WTC11 (cell line): ENCODE measurements around the gene CTNNA1. TPM values are rescaled to one million over a fixed set of nuclear protein-coding genes. Genes with fewer than 3 reads are reported as not detected.

Experiments used
- ATAC-seq: fragments of 200-7000 bp; cut with Tn5 transposase; 2 replicates; pipeline ENCODE4 v1.10.0; 2021; ENCODE audit warnings: mild to moderate bottlenecking, moderate library complexity
- CTCF ChIA-PET: fragments of 300-600 bp; sonication (Branson Sonifier 250); formaldehyde crosslinking; loops from one replicate; lab custom pipeline; 2021; ENCODE audit warnings: antibody characterized with exemption; lab: Charles Lee
- POLR2A ChIA-PET: fragments of 350-600 bp; sonication (Branson Sonifier 250); formaldehyde crosslinking; loops from one replicate; lab custom pipeline; 2021; ENCODE audit warnings: antibody characterized with exemption; lab: Charles Lee
- DNase-seq: peaks from one replicate; pipeline ENCODE4 v3.0.0; 2021; ENCODE audit warnings: low spot score
- H3K27ac Mint-ChIP-seq: 2 replicates; pipeline ENCODE4 v1.8.0; 2021; ENCODE audit warnings: mixed read lengths
- H3K27me3 Mint-ChIP-seq: 2 replicates; pipeline ENCODE4 v1.8.0; 2021; ENCODE audit warnings: low read depth, mild to moderate bottlenecking, moderate library complexity, mixed read lengths
- H3K36me3 Mint-ChIP-seq: 2 replicates; pipeline ENCODE4 v1.8.0; 2021; ENCODE audit warnings: mixed read lengths
- H3K4me1 Mint-ChIP-seq: 2 replicates; pipeline ENCODE4 v1.8.0; 2022; ENCODE audit warnings: mixed read lengths
- H3K4me3 Mint-ChIP-seq: 2 replicates; pipeline ENCODE4 v1.8.0; 2021; ENCODE audit warnings: mild to moderate bottlenecking, moderate library complexity, mixed read lengths
- H3K9me3 Mint-ChIP-seq: 2 replicates; pipeline ENCODE4 v1.8.0; 2021; ENCODE audit warnings: mixed read lengths
- ATF1 ChIP-seq: sonication (generic); formaldehyde crosslinking; IDR thresholded peaks from 2 replicates; pipeline ENCODE4 v1.8.1; 2023; ENCODE audit warnings: mild to moderate bottlenecking, moderate library complexity, missing genetic modification reagents
- CREB1 ChIP-seq: sonication (generic); formaldehyde crosslinking; IDR thresholded peaks from 2 replicates; pipeline ENCODE4 v1.8.0; 2023; ENCODE audit warnings: mild to moderate bottlenecking, missing genetic modification reagents
- CREM ChIP-seq: sonication (generic); formaldehyde crosslinking; IDR thresholded peaks from 2 replicates; pipeline ENCODE4 v1.8.1; 2022; ENCODE audit warnings: mild to moderate bottlenecking, missing genetic modification reagents, moderate library complexity
- CTCF ChIP-seq: fragments of 200-600 bp; IDR thresholded peaks from 2 replicates; pipeline ENCODE4 v1.8.0; 2022; ENCODE audit warnings: antibody characterized with exemption
- E2F1 ChIP-seq: sonication (generic); formaldehyde crosslinking; IDR thresholded peaks from 2 replicates; pipeline ENCODE4 v1.8.0; 2022; ENCODE audit warnings: mild to moderate bottlenecking, missing genetic modification reagents
- ETV6 ChIP-seq: sonication (generic); formaldehyde crosslinking; IDR thresholded peaks from 2 replicates; pipeline ENCODE4 v1.8.1; 2022; ENCODE audit warnings: mild to moderate bottlenecking, missing genetic modification reagents
- FOXJ3 ChIP-seq: sonication (generic); formaldehyde crosslinking; IDR thresholded peaks from 2 replicates; pipeline ENCODE4 v1.9.0; 2021; ENCODE audit warnings: missing genetic modification reagents, mild to moderate bottlenecking, borderline replicate concordance
- GABPB1 ChIP-seq: sonication (generic); formaldehyde crosslinking; IDR thresholded peaks from 2 replicates; pipeline ENCODE4 v1.8.1; 2023; ENCODE audit warnings: mild to moderate bottlenecking, missing genetic modification reagents
- HMGA2 ChIP-seq: fragments of 250-450 bp; sonication (Bioruptor Pico); IDR thresholded peaks from 2 replicates; pipeline ENCODE4 v1.4.0; 2021; ENCODE audit warnings: mild to moderate bottlenecking, moderate library complexity
- HMGXB4 ChIP-seq: sonication (generic); formaldehyde crosslinking; IDR thresholded peaks from 2 replicates; pipeline ENCODE4 v1.8.1; 2023; ENCODE audit warnings: mild to moderate bottlenecking, moderate library complexity, missing genetic modification reagents
- JUN ChIP-seq: sonication (generic); formaldehyde crosslinking; IDR thresholded peaks from 2 replicates; pipeline ENCODE4 v1.8.0; 2023; ENCODE audit warnings: mild to moderate bottlenecking, missing genetic modification reagents
- KAT7 ChIP-seq: sonication (generic); formaldehyde crosslinking; IDR thresholded peaks from 2 replicates; pipeline ENCODE4 v1.8.1; 2023; ENCODE audit warnings: missing genetic modification reagents, mild to moderate bottlenecking, borderline replicate concordance
- MLX ChIP-seq: sonication (generic); formaldehyde crosslinking; IDR thresholded peaks from 2 replicates; pipeline ENCODE4 v1.8.1; 2023; ENCODE audit warnings: mild to moderate bottlenecking, missing genetic modification reagents, moderate library complexity
- MYBL2 ChIP-seq: sonication (generic); formaldehyde crosslinking; IDR thresholded peaks from 2 replicates; pipeline ENCODE4 v1.8.1; 2023; ENCODE audit warnings: mild to moderate bottlenecking, moderate library complexity, missing genetic modification reagents
- NR1H2 ChIP-seq: sonication (generic); formaldehyde crosslinking; IDR thresholded peaks from 2 replicates; pipeline ENCODE4 v1.9.0; 2021; ENCODE audit warnings: mild to moderate bottlenecking, moderate library complexity, missing genetic modification reagents
- PREB ChIP-seq: sonication (generic); formaldehyde crosslinking; IDR thresholded peaks from 2 replicates; pipeline ENCODE4 v1.8.1; 2022; ENCODE audit warnings: mild to moderate bottlenecking, missing genetic modification reagents, moderate library complexity, borderline replicate concordance
- PRRX2 ChIP-seq: fragments of 250-450 bp; sonication (Bioruptor Pico); IDR thresholded peaks from 2 replicates; pipeline ENCODE4 v1.8.0; 2021; ENCODE audit warnings: mild to moderate bottlenecking
- TCF7 ChIP-seq: sonication (generic); formaldehyde crosslinking; IDR thresholded peaks from 2 replicates; pipeline ENCODE4 v1.8.0; 2022; ENCODE audit warnings: mild to moderate bottlenecking, low read depth, missing genetic modification reagents, moderate library complexity
- TP53 ChIP-seq: sonication (generic); formaldehyde crosslinking; IDR thresholded peaks from 2 replicates; pipeline ENCODE4 v1.8.1; 2023; ENCODE audit warnings: mild to moderate bottlenecking, missing genetic modification reagents
- ZNF138 ChIP-seq: sonication (generic); formaldehyde crosslinking; conservative IDR thresholded peaks from 2 replicates; pipeline ENCODE4 v1.8.1; 2022; ENCODE audit warnings: mild to moderate bottlenecking, moderate library complexity, missing genetic modification reagents
- ZNF232 ChIP-seq: sonication (generic); formaldehyde crosslinking; IDR thresholded peaks from 2 replicates; pipeline ENCODE4 v1.8.0; 2022; ENCODE audit warnings: mild to moderate bottlenecking, missing genetic modification reagents
- ZNF263 ChIP-seq: sonication (generic); formaldehyde crosslinking; IDR thresholded peaks from 2 replicates; pipeline ENCODE4 v1.8.1; 2022; ENCODE audit warnings: low read depth, mild to moderate bottlenecking, moderate library complexity, missing genetic modification reagents
- ZNF416 ChIP-seq: fragments of 250-450 bp; sonication (Bioruptor Pico); IDR thresholded peaks from 2 replicates; pipeline ENCODE4 v1.9.0; 2021; ENCODE audit warnings: mild to moderate bottlenecking, inconsistent platforms
- total RNA-seq: library from RNA; stranded (reverse); gene quantifications from 3 replicates; pipeline ENCODE4 v1.2.3, GENCODE V29; 2021

Gene CTNNA1
- total RNA-seq, 1 experiment from 2014 or later: 309 TPM

- TF ChIP-seq FOXJ3 (CRISPR knock-in tag) (no peak), ZNF263 (no peak), MLX (no peak), TCF7 (CRISPR knock-in tag) (no peak)
- TF ChIP-seq, all 79 proteins: peak for 0
These were observed 88.3 kb downstream of the CTNNA1 start (continued) for GRCh38 chr5:138841531-138841930.

GRCh38 chr5:138843316-138844124 is 90.3 kb downstream of the CTNNA1 start:
- ATAC-seq (no peak; the same call in 1 of the 2 replicates), DNase-seq (no peak)
- Mint-ChIP-seq H3K4me1 (peaks cover 63% of the 10 kb centered on the region), H3K36me3 (0 out of 2 replicates have a peak, but pooled peaks cover 5% of the 10 kb centered on the region), H3K4me3 (no peak overlapping the region), H3K9me3 (no peaks in the 10 kb centered on the region), H3K27me3 (no peaks in the 10 kb centered on the region), H3K27ac (peak overlapping the region; percentile 33)
- ChIA-PET POLR2A (no interaction called here), CTCF (no interaction called here)
- TF ChIP-seq TP53: no peak
- no peak for TF ChIP-seq HMGXB4
- no peak for TF ChIP-seq ZNF416 (CRISPR knock-in tag)
- no peak for TF ChIP-seq E2F1
- TF ChIP-seq ZNF138 (CRISPR knock-in tag): no peak
- TF ChIP-seq CREM: no peak
- no peak for TF ChIP-seq PRRX2 (CRISPR knock-in tag)
- no peak for TF ChIP-seq ZNF232
- no peak for TF ChIP-seq MYBL2 (CRISPR knock-in tag)
- TF ChIP-seq KAT7 (CRISPR knock-in tag): no peak
- no peak for TF ChIP-seq GABPB1 (CRISPR knock-in tag)
- no peak for TF ChIP-seq PREB

GRCh38 chr5:138844125-138844461 is 90.9 kb downstream of the CTNNA1 start:
- POLR2A ChIA-PET: no interaction called here
- H3K27ac Mint-ChIP-seq: peak overlapping the region; percentile 79

More at GRCh38 chr5:138844125-138844461, 90.9 kb downstream of the CTNNA1 start:
- CTCF ChIA-PET: no interaction called here
- DNase-seq (no peak), ATAC-seq (no peak)
- TF ChIP-seq HMGA2 (CRISPR knock-in tag): no peak
- TF ChIP-seq CREB1: no peak
- TF ChIP-seq ETV6 (CRISPR knock-in tag): no peak
- no peak for TF ChIP-seq ATF1 (CRISPR knock-in tag)
- TF ChIP-seq JUN (CRISPR knock-in tag): no peak
- no peak for TF ChIP-seq CTCF
- no peak for TF ChIP-seq KAT7 (CRISPR knock-in tag)
- no peak for TF ChIP-seq NR1H2 (CRISPR knock-in tag)
- Mint-ChIP-seq H3K9me3 (no peaks in the 10 kb centered on the region), H3K36me3 (0 out of 2 replicates have a peak, but pooled peaks cover 5% of the 10 kb centered on the region), H3K4me1 (peaks cover 63% of the 10 kb centered on the region), H3K4me3 (no peak overlapping the region), H3K27me3 (no peaks in the 10 kb centered on the region)
